ENCODE data around the gene CBX8.

GRCh38 chr17:79745641-79746105, 51.2 kb downstream of the CBX8 start:
- TF ChIP-seq CTCF (IDR thresholded peaks at IDR 0.05) (no peak), EP300 (IDR thresholded peaks at IDR 0.05) (no peak)
